Sigmoid colon (tissue), 3 donors: Measurements from ENCODE around the gene PTPRA.

ENCODE experiments used
- CTCF ChIP-seq, 4 experiments: fragments of 450-650 bp in 3 of 4; fragments of 200-600 bp in 1 of 4; IDR thresholded peaks; one replicate each; pipeline ENCODE4 v1.5.1; 2016 to 2019; ENCODE audit warnings: antibody characterized with exemption in 4 of 4, mild to moderate bottlenecking in 3 of 4, moderate library complexity in 2 of 4
- POLR2A ChIP-seq, 2 donors: fragments of 450-650 bp; IDR thresholded peaks; one replicate each; pipeline ENCODE4 v1.6.1; 2016; ENCODE audit warnings: antibody characterized with exemption in 2 of 2, mild to moderate bottlenecking in 2 of 2, moderate library complexity in 2 of 2

- TF ChIP-seq CTCF (IDR thresholded peaks at IDR 0.05) (no peak), POLR2A (IDR thresholded peaks at IDR 0.05) (no peak)
Measured at GRCh38 chr20:3071266-3071609, 198.0 kb downstream of the PTPRA start.
